ENCODE results near the gene CD8B2.
"Not testable (repeated sequence)": the region's sequence is repeated elsewhere in the genome, so short reads cannot be mapped to it uniquely, and the experiment has no call there.

The CD8B2 gene

GRCh38 chr2:106553321-106553720, 66.2 kb downstream of the CD8B2 start:
- DNase-seq = no peak

- no peak for DNase-seq
Measured at GRCh38 chr2:106554411-106554810, 67.2 kb downstream of the CD8B2 start.

- DNase-seq = no peak
Measured at GRCh38 chr2:106555053-106555452, 67.9 kb downstream of the CD8B2 start.

- DNase-seq = not testable (repeated sequence)
Measured at GRCh38 chr2:106559786-106560185, 72.6 kb downstream of the CD8B2 start.

- no peak for DNase-seq
Measured at GRCh38 chr2:106560773-106561172, 73.6 kb downstream of the CD8B2 start.

- peak; percentile 26 for DNase-seq
Measured at GRCh38 chr2:106561356-106561755, 74.2 kb downstream of the CD8B2 start.

GRCh38 chr2:106561803-106562202, 74.6 kb downstream of the CD8B2 start:
- no peak for DNase-seq

GRCh38 chr2:106562268-106563186, 75.4 kb downstream of the CD8B2 start:
- no peak for DNase-seq

GRCh38 chr2:106563195-106563594, 76.0 kb downstream of the CD8B2 start:
- DNase-seq = peak; percentile 8

DNA sequence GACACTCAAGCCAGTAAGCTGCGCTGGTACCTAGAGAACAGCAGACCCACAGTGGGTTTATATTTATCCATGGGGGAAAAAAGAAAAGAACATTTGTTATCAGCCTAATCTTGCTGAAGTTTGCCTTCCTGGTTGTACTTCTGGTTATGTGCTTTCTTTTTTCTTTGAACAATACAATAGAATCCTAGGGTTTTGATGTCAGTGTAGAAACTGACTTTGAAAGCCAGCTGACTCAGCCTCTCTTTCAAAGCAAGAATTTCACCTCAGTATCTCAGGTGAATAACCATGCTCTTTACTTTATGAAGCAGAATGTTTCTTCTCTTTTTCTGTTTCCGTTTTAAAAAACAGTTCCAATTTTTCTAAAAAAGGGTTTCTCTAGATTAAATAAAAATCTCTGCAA, 78.4 kb downstream of the CD8B2 start:
- DNase-seq = no peak

DNA sequence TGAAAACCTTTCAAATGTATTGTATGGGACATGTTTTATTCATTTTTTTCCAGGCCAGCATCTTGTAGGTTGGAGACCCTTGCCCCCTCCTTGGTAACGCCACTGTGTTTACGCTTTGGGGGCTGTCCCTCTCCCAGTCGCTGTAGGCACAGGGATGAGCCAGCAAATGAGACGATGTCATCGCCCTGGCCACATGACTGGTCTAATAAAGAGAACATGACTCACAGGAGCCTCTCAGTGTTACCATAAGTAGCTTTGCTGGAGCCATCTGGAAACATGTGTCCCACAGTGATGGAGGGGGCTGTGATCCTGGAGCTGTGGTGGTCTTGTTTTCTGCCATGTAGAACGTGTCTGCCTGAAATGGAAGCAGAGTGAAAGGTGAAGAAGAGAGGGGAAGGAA, 78.9 kb downstream of the CD8B2 start:
- no peak for DNase-seq

GRCh38 chr2:106566484-106566883, 79.3 kb downstream of the CD8B2 start:
- not testable (repeated sequence) for DNase-seq

DNA sequence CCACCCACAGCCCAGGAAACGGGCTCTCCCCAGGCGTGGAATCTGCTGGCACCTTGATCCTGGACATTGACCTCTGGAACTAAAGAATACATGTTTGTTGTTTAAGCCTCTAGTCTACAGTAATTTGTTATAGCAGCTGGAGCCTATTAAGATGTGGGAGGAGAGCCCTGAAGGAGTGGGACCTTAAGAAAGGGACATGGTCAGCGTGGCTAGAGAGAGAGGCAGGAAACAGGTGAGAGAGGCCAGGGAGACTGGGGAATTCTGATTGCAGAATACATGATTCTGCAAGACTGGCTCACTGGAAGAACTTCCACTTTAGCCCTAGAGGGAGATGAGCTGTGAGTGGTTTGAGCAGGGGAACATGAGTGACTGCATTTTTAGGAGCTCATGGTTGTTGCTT, 83.2 kb downstream of the CD8B2 start:
- DNase-seq = no peak
